ENCODE measurements around the gene SLC4A2. TPM values are rescaled to one million over a fixed set of nuclear protein-coding genes. Genes with fewer than 3 reads are reported as not detected.

SLC4A2 gene
- total RNA-seq, 4 donors from 2014 or later, result 39.8 to 53.7 (median 45.0) TPM

GRCh38 chr7:151053751-151054150 lies 5.6 kb upstream of the SLC4A2 start:
- H3K4me1 ChIP-seq, result peaks cover 18 to 30% (median 29%) of the 10 kb centered on the region in 3 donors
- TF ChIP-seq POLR2A (IDR thresholded peaks at IDR 0.05), result no peak
- no peak for TF ChIP-seq CTCF (IDR thresholded peaks at IDR 0.05)
- 88 to 89% methylated on average over 5 to 8 of the region's 8 CpGs for WGBS, 2 donors
- no peak for DNase-seq
- H3K36me3 ChIP-seq, result peaks cover 0 to 16% (median 0%) of the 10 kb centered on the region in 3 donors
- intact Hi-C loops (cut with DNase I), result no loop called here
- peaks cover 0 to 19% (median 0%) of the 10 kb centered on the region in 4 donors for H3K27me3 ChIP-seq
- H3K4me3 ChIP-seq, result no peak overlapping the region
- no peaks in the 10 kb centered on the region for H3K9me3 ChIP-seq
- no peak overlapping the region for H3K27ac ChIP-seq

- no peak for TF ChIP-seq CTCF (IDR thresholded peaks at IDR 0.05)
- TF ChIP-seq POLR2A (IDR thresholded peaks at IDR 0.05), result no peak
- H3K4me3 ChIP-seq, result no peak overlapping the region
- H3K4me1 ChIP-seq, result peaks cover 27 to 43% (median 43%) of the 10 kb centered on the region in 3 donors
- H3K27me3 ChIP-seq, result peaks cover 0 to 4% (median 0%) of the 10 kb centered on the region in 4 donors
- no peak for DNase-seq
- no peak overlapping the region for H3K27ac ChIP-seq
- 86 to 97% methylated on average over 4 to 6 of the region's 6 CpGs for WGBS, 2 donors
- no peaks in the 10 kb centered on the region for H3K9me3 ChIP-seq
- intact Hi-C loops (cut with DNase I), result no loop called here
- H3K36me3 ChIP-seq, result peaks cover 0 to 16% (median 0%) of the 10 kb centered on the region in 3 donors
Observed at GRCh38 chr7:151056283-151056665, 3.1 kb upstream of the SLC4A2 start.

- TF ChIP-seq POLR2A (IDR thresholded peaks at IDR 0.05), result no peak
- peak in 1 of 6 experiments; percentile 4 for TF ChIP-seq CTCF (IDR thresholded peaks at IDR 0.05)
- H3K36me3 ChIP-seq, result peaks cover 0 to 17% (median 0%) of the 10 kb centered on the region in 3 donors
- 16 to 32% methylated on average over 14 of the region's 29 CpGs for WGBS, 2 donors
- H3K27me3 ChIP-seq, result no peaks in the 10 kb centered on the region
- intact Hi-C loops (cut with DNase I), result no loop called here
- peak overlapping the region in 1 of 4 donors; percentile 64 for H3K27ac ChIP-seq
- H3K4me1 ChIP-seq, result peaks cover 32 to 45% (median 45%) of the 10 kb centered on the region in 3 donors
- no peak for DNase-seq
- no peaks in the 10 kb centered on the region for H3K9me3 ChIP-seq
- peak overlapping the region; percentile 56 to 87 (median 82) for H3K4me3 ChIP-seq
Observed at GRCh38 chr7:151056666-151057505, 2.5 kb upstream of the SLC4A2 start.

DNA sequence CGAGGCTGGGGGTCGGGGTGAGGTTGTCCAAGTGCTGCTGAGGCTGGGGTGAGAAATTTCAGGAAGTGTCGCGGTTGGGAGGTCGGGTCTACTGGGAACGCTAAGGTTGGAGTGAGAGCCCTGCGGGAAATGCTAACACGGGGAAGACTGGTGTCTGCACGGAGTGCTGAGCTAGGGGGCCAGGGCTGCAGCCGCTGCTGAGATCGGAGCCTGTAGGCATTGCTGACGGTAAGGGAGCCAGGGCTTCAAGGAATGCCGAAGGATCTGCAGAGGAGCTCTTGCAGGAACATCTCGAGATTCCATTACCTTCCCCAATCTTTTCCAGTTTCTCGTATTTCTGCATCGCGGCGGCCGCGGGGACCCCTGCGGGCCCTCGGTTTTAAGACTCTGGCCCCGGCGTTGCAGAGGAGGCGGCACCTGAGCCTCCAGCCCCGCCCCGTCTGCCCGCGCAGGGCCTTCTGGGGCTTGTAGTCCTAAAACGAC lies 1.8 kb upstream of the SLC4A2 start, which contains the start of gene CDK5:
CDK5 (minus strand) TSS at position 392 of the 483 bp plus-strand sequence; CDS start at position 343, 49 bp downstream.
- Histone ChIP-seq H3K9me3 (no peaks in the 10 kb centered on the region), H3K4me1 (peaks cover 39 to 52% (median 52%) of the 10 kb centered on the region in 3 donors), H3K27ac (peak within 1 kb of the TSS; percentile 85 to 99 (median 96)), H3K36me3 (peaks cover 0 to 24% (median 0%) of the 10 kb centered on the region in 3 donors), H3K4me3 (peak within 1 kb of the TSS; percentile 56 to 87 (median 82)), H3K27me3 (no peaks in the 10 kb centered on the region)
- DNase-seq, result no peak
- WGBS, 2 donors, result 0 to 1% methylated on average over 24 to 27 of the region's 30 CpGs
- intact Hi-C loops (cut with DNase I), result no loop called here
- TF ChIP-seq CTCF (IDR thresholded peaks at IDR 0.05), result no peak
- TF ChIP-seq POLR2A (IDR thresholded peaks at IDR 0.05), result no peak
